ENCODE results near the gene PIGT.
A peak's percentile ranks its signal among the peaks of the same experiment; 100 is the strongest.
"Not testable (repeated sequence)": the region's sequence is repeated elsewhere in the genome, so short reads cannot be mapped to it uniquely, and the experiment has no call there.

Gene PIGT

DNA sequence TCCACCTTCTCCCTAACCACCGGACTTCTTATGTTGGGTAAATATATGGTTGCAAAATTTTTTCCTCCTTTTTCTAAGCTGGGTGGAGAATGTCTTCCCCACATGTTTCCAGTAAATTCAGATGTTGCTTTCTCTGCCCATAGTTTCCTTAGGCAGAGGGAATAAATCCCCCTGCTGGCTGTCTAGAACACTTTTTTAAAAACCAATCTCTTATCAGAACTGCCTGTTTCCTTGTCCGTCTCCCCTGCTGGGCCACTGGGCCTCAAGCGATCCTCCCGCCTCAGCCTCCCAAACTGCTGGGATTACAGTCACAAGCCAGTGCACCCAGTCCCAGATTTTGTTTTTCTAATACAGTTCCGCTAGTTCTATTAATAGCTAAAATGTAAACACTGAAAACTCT, 43.7 kb downstream of the PIGT start:
- Mint-ChIP-seq H3K36me3 (peaks cover 3% of the 10 kb centered on the region), H3K27ac (no peak overlapping the region), H3K4me1 (ENCODE audit: low read depth) (no peaks in the 10 kb centered on the region), H3K9me3 (ENCODE audit: low read depth) (no peaks in the 10 kb centered on the region), H3K27me3 (no peaks in the 10 kb centered on the region), H3K4me3 (no peak overlapping the region)

DNA sequence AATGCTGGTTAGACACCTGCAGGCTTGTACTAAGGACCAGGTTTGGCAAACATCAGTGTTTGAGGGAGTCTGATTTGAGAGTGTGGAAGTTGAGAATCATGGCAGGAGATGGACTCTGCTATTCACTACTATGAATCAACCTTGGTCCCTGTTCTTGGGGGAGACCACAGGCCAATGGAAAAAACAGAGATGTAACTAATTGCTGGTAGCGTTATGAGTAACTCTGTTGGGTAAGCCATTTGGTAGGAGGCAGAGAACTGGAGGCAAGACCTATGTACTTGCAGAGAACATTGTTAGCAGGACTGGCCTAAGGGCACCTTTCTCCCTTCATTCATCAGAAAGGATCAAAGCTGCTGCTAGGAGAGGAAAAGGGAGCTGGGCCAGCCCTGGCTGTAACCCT, 45.3 kb downstream of the PIGT start:
- no peaks in the 10 kb centered on the region for H3K9me3 Mint-ChIP-seq (ENCODE audit: low read depth)
- H3K4me3 Mint-ChIP-seq = no peak overlapping the region
- peaks cover under 1% of the 10 kb centered on the region for H3K36me3 Mint-ChIP-seq
- H3K4me1 Mint-ChIP-seq (ENCODE audit: low read depth) = no peaks in the 10 kb centered on the region
- peaks cover 2% of the 10 kb centered on the region for H3K27me3 Mint-ChIP-seq
- no peak overlapping the region for H3K27ac Mint-ChIP-seq

DNA sequence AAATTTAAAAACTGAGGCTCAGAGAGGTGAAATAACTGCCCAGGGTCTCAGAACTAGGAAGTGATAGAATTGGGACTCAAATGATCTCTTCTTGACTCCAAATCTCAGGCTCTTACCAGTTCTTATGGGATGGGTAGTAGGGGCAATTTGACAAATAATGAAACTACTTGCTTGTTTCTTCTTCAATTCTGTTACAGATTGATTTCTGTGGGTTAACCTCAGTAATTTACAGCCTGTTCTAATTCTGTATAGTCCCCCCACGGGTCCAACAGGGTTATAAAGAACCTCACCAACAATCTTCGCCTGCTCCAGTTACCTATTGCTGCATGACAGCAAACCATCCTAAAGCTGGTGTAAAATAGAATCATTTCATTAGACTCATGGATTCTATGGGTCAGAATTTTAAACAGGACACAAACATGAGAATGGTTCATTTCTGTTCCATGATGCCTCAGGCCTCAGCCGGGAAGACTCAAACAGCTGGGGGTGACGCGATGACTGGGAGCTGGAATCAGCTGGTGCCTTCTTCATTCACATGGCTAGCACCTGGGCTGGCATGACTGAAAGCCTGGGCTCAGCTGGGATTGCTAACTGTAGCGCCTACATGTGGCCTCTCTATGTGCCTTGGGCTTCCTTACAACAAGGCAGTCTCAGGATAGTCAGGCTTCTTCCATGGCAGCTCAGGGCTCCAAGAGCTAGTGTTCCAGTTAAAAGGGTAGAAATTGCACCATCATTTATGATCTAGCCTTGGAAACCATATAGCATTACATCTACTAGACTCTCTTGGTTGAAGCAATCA, 47.0 kb downstream of the PIGT start:
- no peak overlapping the region for H3K27ac Mint-ChIP-seq
- H3K27me3 Mint-ChIP-seq = peaks cover 6% of the 10 kb centered on the region
- H3K36me3 Mint-ChIP-seq = peaks cover 4% of the 10 kb centered on the region
- H3K9me3 Mint-ChIP-seq (ENCODE audit: low read depth) = no peaks in the 10 kb centered on the region
- no peak overlapping the region for H3K4me3 Mint-ChIP-seq
- no peaks in the 10 kb centered on the region for H3K4me1 Mint-ChIP-seq (ENCODE audit: low read depth)

DNA sequence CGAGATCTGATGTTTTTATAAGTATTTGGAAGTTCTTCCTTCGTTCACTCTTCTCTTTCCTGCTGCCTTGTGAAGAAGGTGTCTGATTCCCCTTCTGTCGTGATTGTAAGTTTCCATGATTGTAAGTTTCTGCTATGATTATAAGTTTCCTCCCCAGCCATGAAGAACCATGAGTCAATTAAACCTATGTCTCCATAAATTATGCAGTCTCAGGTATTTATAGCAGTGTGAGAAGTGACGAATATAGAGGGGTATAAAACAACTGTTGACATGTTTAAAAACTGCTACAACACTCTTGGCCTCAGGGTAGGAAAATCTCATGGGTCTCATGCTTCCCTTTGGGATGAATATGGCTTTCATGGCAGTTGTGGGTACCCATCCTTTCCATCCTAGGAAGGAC, 47.8 kb downstream of the PIGT start:
- H3K4me1 Mint-ChIP-seq (ENCODE audit: low read depth) = no peaks in the 10 kb centered on the region
- no peak overlapping the region for H3K27ac Mint-ChIP-seq
- no peak overlapping the region for H3K4me3 Mint-ChIP-seq
- H3K9me3 Mint-ChIP-seq (ENCODE audit: low read depth) = no peaks in the 10 kb centered on the region
- peaks cover 6% of the 10 kb centered on the region for H3K36me3 Mint-ChIP-seq
- peaks cover 6% of the 10 kb centered on the region for H3K27me3 Mint-ChIP-seq

DNA sequence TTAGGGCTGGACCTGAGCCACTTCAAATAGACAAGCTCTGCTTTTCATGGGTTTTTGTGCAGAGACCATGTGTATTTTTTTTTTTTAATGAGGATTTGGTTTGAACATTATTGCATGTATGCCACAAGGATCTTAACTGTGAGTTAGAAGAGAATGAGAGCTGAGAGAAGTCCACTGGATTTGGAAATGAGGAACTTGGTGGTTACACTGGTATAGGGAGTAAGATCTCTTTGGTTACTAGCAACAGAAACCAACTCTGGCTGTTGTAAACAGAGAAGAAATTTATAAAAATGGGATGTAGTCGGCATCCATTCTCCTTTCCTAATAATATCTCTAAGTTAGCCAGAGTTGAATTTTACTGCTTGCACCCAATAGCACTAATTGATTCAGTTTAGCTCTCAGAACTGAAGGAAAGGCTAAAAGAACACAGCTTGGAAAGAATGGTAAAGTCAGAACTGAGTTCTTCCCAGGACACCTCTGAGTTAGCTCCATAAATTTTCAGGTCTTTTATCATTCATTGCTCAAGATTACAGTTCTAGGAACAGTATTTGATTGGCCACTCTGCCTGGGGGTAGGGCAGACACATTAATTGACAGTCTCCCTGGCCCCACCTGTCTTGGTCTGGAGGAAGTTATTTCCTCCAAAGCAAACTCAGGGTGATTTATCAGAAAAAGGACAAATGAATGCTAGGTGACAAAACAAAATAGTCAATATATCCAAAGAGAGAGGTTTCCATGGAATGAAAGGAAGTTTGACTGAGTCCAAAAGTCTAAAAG, 49.7 kb downstream of the PIGT start:
- Mint-ChIP-seq H3K27me3 (peaks cover 6% of the 10 kb centered on the region), H3K4me3 (no peak overlapping the region), H3K9me3 (ENCODE audit: low read depth) (no peaks in the 10 kb centered on the region), H3K27ac (no peak overlapping the region), H3K36me3 (peaks cover 6% of the 10 kb centered on the region), H3K4me1 (ENCODE audit: low read depth) (no peaks in the 10 kb centered on the region)

DNA sequence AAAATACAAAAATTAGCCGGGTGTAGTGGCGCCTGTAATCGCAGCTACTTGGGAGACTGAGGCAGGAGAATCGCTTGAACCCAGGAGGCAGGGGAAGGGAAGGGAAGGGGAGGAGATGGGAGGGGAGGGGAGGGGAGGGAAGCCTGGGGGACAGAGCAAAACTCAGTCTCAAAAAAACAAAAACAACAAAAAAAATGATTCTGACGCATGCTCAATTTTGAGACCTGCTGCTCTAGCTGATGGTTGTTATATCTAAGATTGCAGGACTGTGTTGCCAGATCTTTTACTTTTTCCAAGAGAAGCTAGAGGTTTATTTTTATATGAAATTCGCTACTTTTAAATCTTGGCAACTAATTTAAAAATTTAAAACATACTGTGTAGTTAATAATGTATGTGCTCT, 51.2 kb downstream of the PIGT start:
- Mint-ChIP-seq H3K27ac (no peak overlapping the region), H3K27me3 (peaks cover 18% of the 10 kb centered on the region), H3K4me1 (ENCODE audit: low read depth) (peaks cover 3% of the 10 kb centered on the region), H3K4me3 (no peak overlapping the region), H3K36me3 (peaks cover 6% of the 10 kb centered on the region), H3K9me3 (ENCODE audit: low read depth) (no peaks in the 10 kb centered on the region)

DNA sequence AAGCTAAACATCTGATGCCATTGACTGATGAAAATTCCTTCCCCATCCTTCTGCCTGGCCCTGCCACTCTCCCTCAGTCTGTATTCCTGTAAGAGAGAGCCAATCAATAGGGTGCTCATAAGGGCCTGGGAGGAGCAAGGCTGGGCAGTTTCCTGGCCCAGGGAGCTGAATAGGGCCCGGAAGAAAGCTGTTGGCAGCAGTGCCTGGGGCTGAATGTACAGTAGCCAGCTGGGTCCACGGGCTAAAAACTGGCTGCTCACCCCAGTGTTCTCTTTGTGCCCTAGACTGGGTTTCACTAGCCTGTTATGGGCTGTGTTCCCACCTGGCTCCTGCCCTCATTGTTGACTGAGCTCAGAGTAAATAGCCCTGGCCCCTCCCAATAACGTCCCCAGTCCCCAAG, 51.9 kb downstream of the PIGT start:
- Mint-ChIP-seq H3K27ac (no peak overlapping the region), H3K9me3 (ENCODE audit: low read depth) (no peaks in the 10 kb centered on the region), H3K27me3 (peaks cover 23% of the 10 kb centered on the region), H3K4me3 (no peak overlapping the region), H3K36me3 (peaks cover 6% of the 10 kb centered on the region), H3K4me1 (ENCODE audit: low read depth) (peaks cover 3% of the 10 kb centered on the region)

DNA sequence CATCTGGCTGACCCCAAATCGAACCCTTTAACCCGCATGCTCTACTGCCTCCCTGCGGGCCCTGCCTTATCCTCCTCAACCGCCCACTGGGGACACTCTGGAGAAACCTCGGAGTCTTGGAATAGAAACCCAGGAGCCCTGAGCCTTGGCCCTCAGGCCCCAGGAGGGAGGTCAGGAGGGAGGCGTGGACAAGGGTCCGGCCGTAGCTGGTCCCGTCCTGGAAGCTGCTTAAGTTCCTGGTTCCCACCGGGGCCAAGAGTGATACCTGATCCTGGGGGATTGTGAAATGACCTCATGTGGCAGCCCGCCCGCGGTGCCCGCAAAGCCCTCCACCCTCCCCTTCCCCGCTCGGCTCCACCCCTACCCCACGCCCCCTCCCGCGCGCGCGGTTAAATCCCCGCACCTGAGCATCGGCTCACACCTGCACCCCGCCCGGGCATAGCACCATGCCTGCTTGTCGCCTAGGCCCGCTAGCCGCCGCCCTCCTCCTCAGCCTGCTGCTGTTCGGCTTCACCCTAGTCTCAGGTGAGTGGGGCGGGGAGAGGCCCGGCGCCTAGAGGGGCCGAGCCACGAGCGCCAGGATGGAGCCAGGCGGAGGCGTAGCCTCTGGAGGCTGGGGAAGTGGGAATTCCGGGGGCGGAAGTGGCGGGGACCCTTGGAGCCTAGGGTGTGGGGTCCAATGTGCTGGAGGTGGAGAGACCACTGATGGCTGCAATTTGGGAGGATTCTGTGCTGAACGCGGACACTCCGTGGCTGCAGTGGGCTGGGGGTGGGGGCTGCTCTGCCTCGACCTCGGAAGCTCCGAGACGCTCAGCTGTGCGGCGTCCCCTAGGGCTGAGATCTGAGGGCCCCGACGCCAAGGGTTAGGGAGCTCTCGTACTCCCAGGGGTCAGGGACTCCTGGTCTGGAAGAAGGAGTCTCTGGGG, 53.7 kb downstream of the PIGT start, which contains the start of gene WFDC2:
TSS of gene WFDC2 (plus strand) at position 418 of the 926 bp plus-strand sequence. CDS start at position 447, 29 bp downstream.
- no peaks in the 10 kb centered on the region for H3K9me3 Mint-ChIP-seq (ENCODE audit: low read depth)
- peaks cover 6% of the 10 kb centered on the region for H3K36me3 Mint-ChIP-seq
- H3K4me1 Mint-ChIP-seq (ENCODE audit: low read depth) = peaks cover 3% of the 10 kb centered on the region
- H3K27me3 Mint-ChIP-seq = peaks cover 28% of the 10 kb centered on the region
- H3K4me3 Mint-ChIP-seq = peak within 1 kb of the TSS; percentile 71
- H3K27ac Mint-ChIP-seq = no peak within 1 kb of the TSS

DNA sequence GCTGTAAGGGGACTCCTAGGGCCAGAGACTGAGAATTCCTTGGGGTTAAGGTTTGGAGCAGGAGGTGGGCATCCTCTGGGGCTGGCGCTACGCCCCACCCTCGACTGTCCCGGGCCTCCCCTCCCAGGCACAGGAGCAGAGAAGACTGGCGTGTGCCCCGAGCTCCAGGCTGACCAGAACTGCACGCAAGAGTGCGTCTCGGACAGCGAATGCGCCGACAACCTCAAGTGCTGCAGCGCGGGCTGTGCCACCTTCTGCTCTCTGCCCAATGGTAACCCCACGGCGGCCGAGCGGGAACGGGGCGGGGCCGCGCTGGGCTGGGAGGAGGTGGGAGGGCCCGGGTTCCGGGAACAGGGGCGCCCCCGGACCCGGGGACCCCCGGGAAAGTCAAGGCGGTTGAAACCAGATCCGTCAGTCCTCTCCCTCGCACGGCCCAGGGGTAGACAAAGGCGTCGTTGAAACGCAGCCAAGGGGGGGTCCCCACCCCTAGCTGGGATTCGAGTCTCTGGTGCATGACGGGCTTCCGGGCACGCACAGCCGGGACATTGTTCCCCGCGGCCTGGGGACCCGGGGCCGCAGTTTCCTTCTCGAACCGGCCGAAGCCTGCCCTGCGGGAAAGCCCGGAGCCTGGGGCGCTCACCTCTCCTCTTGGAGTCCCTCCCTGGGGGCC, 54.5 kb downstream of the PIGT start:
- Mint-ChIP-seq H3K4me1 (ENCODE audit: low read depth) (peaks cover 3% of the 10 kb centered on the region), H3K27me3 (peaks cover 27% of the 10 kb centered on the region), H3K4me3 (peak overlapping the region; percentile 71), H3K36me3 (peaks cover 6% of the 10 kb centered on the region), H3K27ac (no peak overlapping the region), H3K9me3 (ENCODE audit: low read depth) (no peaks in the 10 kb centered on the region)

DNA sequence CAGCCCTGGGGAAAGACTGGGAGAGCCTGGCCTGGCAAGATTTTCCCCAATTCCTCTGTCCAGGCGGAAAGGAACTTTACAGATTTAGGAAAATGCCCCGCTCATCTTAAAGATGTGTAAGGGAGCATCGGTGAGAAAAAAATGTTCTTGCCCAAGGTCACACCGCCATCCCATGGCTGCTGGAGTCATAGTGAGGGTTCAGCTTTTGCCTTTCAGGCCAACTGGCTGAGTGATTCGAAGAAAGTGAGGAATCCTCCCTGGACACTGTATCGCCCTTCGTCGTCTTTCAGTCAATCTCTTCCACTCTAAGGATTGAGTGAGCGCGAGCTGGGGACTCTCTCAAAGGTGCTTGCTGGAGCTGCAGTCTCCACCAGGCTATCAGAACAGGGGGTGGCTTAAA, 55.0 kb downstream of the PIGT start:
- peak overlapping the region; percentile 71 for H3K4me3 Mint-ChIP-seq
- peaks cover 26% of the 10 kb centered on the region for H3K27me3 Mint-ChIP-seq
- peaks cover 6% of the 10 kb centered on the region for H3K36me3 Mint-ChIP-seq
- H3K27ac Mint-ChIP-seq = no peak overlapping the region
- H3K9me3 Mint-ChIP-seq (ENCODE audit: low read depth) = no peaks in the 10 kb centered on the region
- H3K4me1 Mint-ChIP-seq (ENCODE audit: low read depth) = peaks cover 3% of the 10 kb centered on the region

DNA sequence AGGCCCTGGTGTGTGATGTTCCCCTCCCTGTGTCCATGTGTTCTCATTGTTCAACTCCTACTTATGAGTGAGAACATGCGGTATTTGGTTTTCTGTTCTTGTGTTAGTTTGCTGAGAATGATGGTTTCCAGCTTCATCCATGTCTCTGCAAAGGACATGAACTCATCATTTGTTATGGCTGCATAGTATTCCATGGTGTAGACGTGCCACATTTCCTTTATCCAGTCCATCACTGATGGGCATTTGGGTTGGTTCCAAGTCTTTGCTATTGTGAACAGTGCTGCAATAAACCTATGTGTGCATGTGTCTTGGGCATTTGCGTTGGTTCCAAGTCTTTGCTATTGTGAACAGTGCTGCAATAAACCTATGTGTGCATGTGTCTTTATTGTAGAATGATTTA, 56.3 kb downstream of the PIGT start:
- H3K9me3 Mint-ChIP-seq (ENCODE audit: low read depth); H3K36me3 Mint-ChIP-seq; H3K4me1 Mint-ChIP-seq (ENCODE audit: low read depth); H3K4me3 Mint-ChIP-seq; H3K27ac Mint-ChIP-seq: not testable (repeated sequence)
- H3K27me3 Mint-ChIP-seq = peaks cover 23% of the 10 kb centered on the region

Data from activated naive CD8-positive, alpha-beta T cell (primary cell).